RPMI7951 (cell line): ENCODE data around the gene VANGL2. TPM values are rescaled to one million over a fixed set of nuclear protein-coding genes. Genes with fewer than 3 reads are reported as not detected.

Experiments used
- DNase-seq: peaks from one replicate; pipeline ENCODE4 v3.0.0-alpha.2; 2012; ENCODE audit warnings: low read depth
- total RNA-seq: library from RNA; depleted of rRNA; stranded (reverse); fragments of >200 nt; shearing (Covaris generic); gene quantifications from 2 replicates; pipeline ENCODE4 v1.2.3, GENCODE V29; 2014; rRNA removed

The VANGL2 gene
- total RNA-seq = 0.10 and 0.12 TPM in 2 replicates

DNA sequence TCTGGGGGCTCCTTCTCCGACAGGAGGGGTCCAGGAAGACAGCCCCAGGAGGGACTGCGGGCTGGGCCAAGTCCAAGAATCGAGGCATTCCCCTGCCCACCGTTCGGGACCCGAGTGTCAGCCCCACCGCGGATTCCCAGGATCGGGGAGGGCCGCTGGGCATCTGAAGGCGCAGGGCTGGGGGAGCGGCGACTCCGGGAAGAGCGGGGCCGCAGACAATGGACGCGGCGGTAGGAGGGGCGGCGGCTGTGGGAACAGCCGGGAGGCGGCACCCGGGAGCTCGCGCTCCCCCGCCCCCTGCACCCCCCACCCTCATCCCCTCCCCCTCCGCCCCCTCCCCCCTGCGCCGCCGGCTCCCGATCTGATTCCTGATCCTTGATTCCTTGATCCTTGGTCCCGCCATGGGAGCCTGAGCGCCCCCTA is at the start of gene VANGL2:
TSS of gene VANGL2 (plus strand) at position 342 of the 423 bp plus-strand sequence. CDS start 15,274 bp downstream, outside the sequence.
- DNase-seq = peak; percentile 13

DNA sequence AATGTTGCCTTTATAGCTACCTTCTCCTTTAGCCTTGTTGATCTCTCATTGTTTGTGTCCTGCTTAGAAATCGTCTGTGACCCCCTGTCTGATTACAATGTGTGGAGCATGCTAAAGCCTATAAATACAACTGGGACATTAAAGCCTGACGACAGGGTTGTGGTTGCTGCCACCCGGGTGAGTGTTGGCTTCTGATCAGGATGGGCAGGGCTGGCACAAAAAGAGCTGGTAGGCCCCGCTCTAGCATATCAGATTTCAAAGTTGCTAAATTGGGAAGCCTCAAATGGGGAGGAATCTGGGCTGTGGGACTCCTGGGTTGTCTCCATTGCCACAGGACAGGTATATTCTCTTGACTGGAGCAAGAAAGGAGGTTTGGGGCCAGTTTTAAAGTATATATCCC is 48.7 kb upstream of the VANGL2 start:
- no peak for DNase-seq

DNA sequence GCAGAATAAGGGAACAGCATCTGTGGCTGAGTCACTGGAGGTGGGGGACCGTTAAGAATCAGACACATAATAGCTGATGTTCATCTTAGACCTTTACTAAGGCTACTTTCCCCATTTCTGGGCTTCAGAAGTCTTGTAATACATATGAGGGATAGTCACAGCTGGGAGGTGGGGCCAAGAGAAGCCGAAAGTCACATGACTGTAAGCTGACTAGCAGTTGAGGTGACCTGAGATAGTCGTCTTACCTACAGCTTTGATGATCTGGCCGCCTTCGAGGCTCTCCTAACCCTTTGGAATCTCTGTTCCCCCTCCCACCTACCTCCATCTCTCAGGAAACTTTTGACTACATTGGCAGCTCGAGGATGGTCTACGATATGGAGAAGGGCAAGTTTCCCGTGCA is 47.8 kb upstream of the VANGL2 start:
- no peak for DNase-seq

DNA sequence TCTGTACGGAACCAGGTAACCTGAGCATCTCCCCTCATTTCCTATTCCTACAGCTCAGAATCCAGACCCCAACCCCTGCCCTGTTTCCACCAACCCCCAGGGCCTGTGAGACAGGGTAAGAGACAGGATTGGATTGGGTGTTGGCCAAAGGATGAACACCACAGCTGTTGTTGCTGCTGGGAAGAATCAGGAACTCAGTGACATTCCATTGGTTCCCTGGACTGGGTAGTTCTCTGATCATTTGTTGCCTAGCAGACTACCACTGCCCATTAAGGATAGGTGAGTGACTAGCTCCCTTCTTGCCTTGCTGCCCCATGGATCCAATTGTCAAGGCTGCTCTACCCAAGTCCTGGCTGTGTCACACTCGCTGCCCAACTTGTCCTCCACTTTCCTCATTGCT is 47.1 kb upstream of the VANGL2 start:
- no peak for DNase-seq

DNA sequence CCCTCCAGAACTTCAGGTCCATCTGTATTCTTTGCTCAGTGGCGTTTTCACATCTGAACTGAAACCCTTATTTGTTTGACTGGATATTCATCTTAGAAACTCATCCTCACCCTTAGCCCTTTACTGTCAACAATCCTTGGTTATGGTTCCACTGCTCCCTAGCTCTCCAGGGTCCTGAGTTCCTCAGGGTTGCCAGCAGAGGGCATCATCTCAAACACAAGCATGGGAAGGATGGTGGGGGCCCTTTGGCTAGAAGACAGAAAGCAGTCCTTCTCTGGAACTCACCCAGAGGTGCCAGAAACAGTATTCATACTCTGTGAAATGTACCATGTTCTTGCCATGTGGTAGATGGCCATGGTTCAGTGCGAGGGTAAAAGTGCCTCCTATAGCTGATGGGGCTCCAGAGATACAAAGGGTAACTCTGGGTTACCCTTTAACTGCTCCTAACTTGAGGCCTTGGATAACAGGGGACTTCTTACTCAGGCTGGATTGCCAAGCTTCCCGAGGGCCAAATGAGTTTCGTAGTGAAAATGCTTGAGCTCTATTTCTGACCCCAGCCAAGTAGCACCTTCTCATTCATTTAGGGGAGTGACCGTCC is 45.9 kb upstream of the VANGL2 start:
- no peak for DNase-seq

DNA sequence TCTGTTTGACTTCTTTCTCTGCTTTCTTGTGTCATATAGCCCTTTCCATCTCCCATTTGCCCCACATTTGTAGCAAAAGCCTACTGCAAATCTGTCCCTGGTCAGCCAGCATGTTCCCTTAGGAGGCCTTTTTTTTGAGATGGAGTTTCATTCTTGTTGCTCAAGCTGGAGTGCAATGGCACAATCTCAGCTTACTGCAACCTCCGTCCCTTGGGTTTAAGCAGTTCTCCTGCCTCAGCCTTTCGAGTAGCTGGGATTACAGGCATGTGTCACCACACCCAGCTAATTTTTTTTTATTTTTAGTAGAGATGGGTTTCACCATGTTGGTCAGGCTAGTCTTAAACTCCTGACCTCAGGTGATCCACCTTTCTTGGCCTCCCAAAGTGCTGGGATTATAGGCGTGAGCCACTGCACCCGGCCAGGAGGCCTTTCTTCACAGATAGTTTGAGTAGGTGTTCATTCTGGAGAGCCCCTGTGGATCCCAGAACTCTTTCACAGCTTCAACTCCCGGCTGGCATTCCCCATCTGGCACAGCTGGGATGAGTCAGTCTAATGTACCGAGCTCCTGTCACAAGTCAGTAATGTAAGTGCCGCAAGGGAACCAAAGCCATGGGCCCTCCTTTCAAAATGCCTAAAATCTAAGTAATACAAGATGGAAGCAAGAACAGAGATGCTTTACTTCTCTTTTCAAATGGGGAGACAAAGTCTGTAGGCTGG is 42.9 kb upstream of the VANGL2 start:
- no peak for DNase-seq

DNA sequence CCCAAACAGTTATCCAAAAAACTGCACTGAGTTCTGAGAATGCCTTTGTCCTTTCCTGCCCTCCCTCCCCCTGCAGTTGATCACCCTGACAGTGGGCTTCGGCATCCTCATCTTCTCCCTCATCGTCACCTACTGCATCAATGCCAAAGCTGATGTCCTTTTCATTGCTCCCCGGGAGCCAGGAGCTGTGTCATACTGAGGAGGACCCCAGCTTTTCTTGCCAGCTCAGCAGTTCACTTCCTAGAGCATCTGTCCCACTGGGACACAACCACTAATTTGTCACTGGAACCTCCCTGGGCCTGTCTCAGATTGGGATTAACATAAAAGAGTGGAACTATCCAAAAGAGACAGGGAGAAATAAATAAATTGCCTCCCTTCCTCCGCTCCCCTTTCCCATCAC is 42.3 kb upstream of the VANGL2 start:
- no peak for DNase-seq

DNA sequence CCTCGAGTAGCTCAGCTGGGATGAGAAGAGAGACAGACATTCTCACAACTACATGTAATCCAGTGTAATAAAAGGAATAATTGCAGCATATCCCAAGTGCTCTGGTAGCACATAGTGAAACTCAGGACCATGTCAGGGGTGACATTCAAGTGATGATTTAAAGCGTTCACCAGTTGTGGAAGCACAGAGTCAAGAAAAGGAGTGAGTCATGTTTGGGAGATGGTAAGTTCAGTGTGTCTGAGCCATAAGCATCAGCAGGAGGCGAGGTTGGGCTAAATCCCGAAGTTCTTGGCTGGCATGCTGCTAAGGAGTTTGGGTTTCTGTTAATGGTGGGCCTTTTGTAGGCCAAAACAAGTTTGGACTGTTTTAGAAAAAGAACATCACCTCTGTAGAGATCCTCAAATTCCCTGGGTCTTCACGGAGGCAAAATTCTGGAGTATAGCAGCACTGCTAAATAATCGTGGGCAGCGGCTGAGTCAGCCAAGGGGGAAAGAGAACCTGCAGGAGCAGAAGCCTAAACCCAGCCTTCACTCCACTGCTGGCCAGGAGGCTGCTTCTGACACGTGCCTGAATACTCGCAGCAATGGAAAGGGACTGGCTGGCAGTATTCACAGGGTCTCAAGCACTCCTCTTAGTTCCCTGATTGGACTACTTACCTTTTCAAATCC is 40.7 kb upstream of the VANGL2 start:
- no peak for DNase-seq

DNA sequence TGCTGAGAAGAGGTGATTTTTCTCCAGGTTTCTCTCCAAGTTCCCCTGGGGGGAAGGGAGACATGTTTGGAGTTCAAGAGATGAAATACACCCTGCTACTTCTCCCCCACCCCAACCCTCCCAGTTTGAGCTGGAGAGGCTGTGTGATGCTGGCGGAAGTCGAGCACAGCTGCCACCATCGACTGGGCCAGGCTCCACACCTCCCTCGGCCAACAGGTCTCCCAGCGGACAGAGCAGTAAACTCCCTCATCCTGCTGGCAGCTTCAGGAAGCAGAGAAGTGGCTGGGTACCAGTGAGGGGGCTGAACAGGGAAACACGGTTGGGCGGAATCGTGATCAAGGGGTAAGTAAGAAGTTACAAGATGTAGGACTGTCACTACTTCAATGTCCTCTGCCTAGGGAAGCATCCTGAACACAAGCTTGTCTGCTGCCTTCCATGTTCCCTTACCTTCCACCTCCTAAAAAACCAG is 40.1 kb upstream of the VANGL2 start:
- no peak for DNase-seq

DNA sequence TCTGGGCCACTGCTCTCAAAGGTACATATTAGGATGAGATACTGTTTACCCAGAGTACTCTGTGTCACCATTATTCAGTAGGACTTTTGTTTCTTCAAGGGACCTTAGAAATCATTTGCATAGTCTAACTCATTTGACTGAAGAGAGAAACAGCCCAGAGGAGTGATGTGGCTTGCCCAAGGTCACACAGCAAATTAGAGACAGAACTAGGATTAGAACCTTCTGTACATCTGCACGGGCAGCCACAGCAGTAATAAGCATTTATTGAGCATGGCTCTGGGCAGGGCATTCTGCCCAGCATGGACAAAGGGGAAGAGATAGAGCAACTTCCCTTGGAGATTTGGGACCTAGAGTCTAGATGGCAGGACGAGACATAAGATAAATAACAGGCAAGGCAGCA is 39.2 kb upstream of the VANGL2 start:
- DNase-seq = no peak

DNA sequence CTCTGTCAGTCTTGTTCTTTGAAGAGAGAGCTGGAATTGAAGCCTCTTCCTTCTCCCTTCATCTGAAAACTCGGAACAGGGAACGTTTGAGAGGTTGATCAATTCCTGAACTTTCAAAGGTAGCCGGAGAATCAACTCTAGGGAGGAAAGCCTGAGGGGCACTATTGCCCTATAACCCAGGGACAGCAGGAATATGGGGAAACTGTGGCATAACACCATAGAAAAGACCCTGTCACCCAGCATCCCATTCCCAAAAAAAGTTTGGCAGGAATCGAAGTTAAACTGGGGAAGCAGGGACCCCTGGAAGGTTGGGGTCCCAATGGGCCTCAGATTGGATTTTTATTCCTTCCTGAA is 38.6 kb upstream of the VANGL2 start:
- DNase-seq = no peak

DNA sequence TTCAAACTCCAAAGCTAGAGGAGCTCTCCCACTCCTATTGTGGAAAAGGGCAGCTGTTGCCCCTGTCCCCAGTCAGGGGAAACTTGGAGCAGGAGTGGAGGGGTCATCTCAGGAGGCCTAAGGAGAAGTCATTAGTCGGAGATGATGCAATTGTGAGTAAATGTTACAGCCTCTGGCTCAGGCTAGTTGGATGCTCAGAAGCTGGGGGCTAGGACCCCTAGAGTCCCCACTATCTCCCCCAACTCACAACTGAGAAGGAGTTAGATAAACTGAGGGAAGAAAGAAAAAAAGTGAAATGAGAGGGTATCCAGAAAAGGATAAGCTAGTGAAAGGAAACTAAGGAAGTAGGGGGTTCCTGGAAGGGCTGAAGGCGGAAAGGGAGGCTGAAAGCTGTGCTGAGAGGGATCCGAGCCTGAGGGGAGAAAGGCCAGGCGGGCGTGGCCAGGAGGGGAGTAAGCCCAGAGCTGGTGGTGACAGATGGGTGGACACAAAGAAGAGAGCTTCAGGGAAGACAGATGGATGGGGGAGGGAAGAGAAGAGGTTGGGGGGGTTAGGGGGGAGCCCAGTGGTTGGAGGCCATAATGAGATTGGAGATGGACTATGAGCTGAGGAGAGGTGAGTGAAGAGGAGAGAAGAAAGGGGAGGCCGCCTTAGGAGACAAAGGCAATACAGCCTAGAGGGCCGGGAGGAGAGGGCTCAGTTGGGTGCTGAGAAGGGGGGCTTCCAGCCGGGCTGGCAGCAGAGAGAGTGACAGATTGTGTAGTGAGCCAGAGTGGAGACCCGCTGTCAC is 38.0 kb upstream of the VANGL2 start:
- DNase-seq = no peak

DNA sequence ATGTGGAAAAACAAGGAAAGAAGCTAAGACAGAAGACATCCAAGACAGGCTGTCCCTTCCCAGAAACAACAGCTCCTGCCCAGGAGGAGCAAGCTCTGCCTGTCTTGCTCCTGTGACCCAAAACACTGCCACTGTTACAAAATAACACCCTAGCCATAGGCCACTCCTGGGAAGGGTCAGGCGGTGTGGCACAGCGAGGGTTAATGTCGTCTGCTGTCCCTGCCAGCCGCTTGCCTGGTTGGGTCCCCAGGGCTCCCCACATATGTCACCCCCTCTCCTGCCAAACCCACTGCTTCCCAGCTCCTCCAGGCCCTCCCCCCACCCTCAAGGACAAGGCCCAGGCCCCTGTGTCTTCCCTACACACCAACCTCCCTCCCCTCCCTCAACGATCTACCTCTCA is 37.4 kb upstream of the VANGL2 start:
- DNase-seq = no peak

DNA sequence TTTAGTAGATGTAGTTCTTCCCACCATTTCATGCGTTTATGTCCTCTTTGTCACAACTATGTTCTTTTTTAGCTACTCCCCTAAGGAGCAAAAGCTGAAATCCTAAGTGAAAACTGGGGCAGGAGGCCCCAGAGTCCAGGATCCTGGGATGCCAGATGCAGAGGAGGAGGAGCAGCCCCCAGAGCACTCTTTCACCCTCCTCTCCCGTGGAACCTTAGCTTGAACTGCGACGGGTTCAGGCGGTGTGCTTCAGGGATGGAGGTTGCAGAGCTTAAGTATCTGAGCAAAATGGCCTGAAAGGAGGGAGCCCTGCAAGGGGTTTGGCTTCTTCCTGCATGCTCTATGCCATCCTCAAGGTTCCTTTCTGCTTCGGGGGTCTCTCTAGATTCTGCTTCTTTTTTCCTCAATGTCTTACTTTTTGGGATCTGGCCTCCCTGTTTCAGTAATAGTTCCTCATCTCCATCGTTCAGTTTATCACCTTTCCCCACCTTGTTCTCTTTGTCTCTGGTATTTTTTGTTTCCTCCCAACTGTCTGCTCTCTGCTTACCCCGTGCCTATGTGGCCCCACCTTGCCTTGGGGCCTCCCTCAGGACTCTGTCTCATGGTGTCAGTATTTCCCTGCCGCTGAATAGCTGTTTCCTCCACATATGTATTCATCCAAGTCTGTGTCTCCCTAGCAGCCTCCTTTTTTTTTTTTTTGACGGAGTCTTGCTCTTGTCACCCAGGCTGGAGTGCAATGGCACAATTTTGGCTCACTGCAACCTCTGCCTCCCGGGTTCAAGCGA is 36.2 kb upstream of the VANGL2 start:
- no peak for DNase-seq

DNA sequence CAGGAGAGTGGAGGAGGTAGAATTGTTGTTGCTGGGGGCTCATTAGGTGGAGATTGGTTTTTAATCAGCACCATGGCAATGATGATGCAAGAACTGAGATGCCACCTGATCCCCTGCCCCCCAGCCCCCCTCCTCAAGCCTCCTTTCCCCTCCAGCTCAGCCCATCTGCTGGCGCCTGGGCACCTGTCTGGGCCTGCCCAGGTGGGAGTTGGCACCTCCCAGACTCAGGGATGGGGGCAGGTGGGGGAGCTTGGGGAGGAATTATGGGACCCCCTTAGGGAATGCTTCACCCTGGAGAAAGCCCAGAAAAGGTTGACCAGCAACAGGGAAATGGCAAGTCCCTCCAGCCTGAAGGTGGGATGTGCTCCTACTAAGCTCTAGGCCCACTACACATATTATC is 35.0 kb upstream of the VANGL2 start:
- DNase-seq = no peak

DNA sequence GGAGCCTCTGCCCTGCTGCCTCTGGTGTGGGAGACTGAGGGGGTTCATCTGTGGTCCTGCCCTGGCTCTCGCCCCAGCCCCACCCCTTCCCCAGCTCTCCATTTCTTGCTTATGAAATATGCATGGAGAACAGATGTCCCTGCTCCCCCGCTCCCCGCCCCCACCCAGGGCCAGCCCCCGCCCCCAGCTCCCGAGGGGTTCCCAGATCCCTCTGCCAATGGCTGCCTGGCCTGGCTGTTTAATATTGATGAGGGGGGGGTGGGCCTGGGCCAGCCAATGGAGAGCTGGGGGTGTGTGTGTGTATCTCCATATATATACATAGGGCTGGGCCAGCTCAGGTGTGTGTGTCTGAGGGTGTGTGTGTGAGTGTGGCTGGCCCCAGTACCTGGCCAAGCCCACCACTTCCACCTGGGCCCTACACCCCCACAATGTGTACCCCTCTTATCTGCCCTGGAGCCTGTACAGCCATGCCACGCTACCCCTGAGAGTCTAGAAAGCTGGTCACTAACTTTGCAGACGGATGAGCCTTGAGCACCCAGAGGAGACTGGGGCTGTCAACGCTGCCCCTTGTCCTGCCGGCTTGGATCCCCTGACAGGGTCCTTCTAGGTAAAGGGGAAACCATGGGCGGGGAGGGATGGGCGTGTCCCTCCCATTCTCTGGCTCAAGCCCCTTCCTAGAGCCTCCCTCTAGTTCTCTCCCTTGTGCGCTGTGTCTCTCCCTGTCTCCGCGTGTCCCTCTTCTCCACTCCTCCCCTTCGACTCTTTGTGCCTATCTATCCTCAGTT is 33.4 kb upstream of the VANGL2 start, which contains the start of gene NHLH1:
TSS of gene NHLH1 (plus strand) at position 341 of the 785 bp plus-strand sequence. CDS start 3,661 bp downstream, outside the sequence.
- DNase-seq = no peak

DNA sequence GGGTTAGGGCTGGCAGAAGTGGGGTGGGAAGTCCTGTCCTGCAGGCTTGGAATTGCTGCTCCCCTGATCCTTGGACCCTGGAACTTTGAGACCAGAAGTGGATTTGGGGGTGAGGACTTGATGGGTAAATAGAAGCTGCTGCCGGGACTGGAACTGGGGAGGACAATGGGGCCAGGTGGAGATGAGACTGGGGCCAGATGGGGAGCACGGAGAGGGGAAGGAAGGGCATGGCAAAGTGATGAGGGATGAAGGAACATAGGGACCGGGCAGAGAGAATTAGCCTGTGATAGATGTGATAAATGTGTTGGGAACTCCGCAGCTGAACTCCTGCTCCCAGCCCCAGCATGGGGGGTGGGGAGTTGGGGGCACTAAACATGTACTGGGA is 32.9 kb upstream of the VANGL2 start:
- DNase-seq = no peak

DNA sequence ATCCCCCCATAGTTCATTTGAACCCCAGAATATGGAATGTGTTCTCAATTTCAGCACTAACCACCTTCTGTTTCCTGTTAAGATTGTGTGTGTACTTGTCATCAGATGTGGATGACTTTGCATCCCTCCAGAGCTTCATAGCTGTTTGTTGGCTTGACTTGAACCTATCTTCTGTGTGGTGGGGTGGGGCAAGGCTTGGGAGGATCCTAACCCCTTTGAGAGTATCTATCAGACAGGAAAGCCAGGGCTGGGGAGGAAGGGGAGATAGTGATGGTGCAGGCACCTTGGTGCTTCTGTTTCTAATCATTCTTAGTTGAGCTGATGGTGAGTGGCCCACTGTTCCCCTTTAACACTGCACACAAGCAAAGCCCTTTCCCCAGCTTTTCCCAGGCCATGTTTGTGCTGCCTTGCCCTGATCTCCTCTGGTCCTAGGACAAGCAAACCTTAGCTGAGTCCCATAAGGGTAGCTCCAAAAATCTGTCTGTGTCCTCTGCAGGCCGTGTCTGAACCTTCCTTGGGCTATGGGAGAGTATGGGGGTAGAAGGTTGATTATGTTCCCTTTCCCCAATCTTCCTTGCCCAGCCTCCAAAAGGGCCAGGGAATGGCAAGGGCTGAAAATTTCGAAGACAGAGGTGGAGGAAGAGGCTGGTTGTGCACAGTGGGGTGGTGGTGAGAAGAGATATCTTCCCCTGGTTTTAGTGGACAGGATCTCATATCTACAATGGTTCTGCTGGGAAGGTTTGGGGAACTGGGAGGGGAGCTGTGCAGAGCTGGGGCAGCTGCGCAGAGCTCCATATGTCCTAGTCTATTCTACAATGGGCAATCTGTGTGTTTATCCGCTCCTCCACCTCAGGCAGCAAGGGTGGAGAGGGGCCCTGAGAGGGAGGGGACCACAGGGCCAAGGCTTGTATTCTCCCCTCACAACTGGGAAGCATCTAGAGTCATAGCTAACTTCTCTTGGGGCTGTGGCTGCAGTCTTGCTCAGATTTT is 32.1 kb upstream of the VANGL2 start:
- DNase-seq = no peak

DNA sequence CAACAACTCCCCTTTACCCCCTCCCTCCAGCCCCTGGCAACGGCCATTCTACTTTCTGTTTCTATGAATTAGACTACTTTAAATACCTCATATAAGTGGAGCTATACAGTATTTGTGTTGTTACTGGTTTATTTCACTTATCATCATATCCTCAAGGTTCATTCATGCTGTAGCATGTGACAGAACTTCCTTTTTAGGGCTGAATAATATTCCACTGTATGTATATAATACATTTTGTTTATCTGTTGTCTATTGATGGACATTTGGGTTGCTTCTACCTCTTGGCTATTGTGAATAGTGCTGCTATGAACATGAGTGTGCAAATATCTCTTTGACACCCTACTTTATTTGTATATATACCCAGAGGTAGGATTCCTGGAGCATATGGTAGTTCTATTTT is 31.3 kb upstream of the VANGL2 start:
- no peak for DNase-seq
